Measurements from ENCODE around the gene HEPHL1.
A peak's percentile ranks its signal among the peaks of the same experiment; 100 is the strongest.

The HEPHL1 gene

DNA sequence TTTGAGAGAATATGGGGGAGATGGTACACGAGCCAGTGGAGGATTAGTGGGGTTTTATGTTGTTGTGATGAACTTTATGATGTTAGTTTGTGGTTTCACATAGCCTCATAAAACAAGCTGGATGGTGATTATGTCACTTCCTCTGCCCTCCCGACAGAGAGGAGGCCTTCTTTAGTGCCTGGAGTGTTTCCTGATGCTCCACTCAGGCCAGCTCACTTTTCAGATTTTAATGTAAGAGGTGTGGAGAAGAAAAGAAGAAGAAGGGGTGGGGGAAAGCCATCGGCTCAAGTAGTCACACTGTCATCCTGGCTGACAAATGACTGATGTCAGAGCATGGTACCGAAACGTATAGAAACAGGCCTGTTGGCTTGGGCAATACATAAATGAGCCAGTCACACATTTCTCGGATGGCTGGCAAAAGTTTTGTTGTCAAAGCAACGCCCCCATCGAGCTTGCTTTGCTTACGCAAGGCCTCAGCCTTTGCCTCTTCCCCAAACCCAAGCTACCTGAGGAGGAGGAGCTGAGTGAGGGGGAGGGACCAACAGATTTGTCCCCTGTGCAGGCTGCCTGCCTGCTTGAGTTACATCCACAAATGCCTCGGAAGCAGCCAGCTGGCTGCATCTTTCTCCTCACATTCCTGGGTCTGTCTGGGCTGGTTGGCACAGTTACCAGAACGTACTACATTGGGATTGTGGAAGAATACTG is at the start of gene HEPHL1:
HEPHL1 (plus strand) TSS at position 578 of the 705 bp plus-strand sequence; CDS start at position 593, 15 bp downstream.
- no peak for DNase-seq

DNA sequence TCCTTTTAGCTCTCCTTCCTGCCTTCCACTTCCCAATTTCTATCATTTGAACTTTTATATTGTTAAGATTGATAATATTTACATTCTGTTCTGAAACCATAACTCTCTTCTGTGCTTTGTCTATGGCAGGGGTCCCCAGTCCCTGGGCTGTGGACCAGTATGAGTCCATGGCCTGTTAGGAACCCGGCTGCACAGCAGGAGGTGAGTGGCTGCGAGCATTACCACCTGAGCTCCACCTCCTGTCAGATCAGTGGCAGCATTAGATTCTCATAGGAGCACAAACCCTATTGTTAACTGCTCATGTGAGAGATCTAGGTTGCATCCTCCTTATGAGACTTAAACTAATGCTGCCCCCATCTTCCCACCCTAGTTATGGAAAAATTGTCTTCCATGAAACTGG is 48.4 kb upstream of the HEPHL1 start:
- peak; percentile 55 for DNase-seq

DNA sequence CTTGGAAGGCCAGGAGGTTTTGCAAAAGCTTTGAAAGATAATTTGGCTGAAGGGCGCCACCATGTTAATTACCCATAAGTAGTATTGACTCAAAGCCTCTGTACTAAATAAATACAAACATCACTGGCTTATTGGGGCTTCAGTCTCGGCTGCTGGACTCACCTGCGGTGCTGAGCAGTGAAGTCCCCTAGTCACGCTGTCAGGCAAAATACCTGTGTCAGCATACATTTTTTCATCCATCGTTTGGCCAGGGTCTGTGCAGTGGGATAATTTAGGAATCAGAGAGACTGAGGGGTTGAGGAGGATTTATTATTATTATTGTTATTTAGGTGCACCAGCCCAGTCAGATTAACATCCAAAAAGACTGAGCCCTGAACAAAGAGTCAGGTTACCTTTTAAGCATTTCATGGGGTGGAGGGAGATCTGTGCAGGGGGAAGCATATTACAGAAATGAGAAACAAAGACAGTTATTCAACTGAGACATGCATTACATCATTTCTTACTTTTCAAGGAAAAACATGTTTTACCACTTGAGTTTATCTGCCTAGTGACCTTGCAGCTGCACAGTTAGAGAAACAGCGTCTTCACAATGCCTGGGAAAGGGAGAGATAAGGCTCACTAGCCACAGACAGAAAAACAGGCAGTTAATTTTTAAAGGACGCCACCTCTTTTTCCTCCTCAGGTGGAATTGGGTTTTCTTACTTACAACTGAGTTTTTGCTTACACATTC is 47.7 kb upstream of the HEPHL1 start:
- DNase-seq: peak; percentile 95

DNA sequence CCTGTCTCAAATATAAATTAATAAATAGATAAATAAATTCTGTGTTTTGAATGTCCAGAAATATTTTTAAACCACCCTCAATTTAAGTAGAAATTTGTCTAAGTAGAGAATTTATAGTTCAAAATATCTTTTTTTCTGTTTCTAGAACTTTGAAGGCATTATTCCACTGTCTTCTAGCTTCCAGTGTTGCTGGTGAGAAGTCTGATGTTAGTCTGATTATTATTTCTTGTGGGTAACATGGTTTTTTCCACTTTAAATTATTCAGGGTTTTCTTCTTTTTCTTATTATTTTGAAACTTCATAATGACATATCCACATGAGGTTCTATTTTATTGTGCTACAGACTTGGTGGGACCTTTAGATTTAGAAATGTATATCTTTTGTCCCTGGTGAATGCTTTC is 46.4 kb upstream of the HEPHL1 start:
- DNase-seq: peak; percentile 57

GRCh38 chr11:93976577-93977254 is 44.4 kb upstream of the HEPHL1 start:
- DNase-seq: peak; percentile 58

DNA sequence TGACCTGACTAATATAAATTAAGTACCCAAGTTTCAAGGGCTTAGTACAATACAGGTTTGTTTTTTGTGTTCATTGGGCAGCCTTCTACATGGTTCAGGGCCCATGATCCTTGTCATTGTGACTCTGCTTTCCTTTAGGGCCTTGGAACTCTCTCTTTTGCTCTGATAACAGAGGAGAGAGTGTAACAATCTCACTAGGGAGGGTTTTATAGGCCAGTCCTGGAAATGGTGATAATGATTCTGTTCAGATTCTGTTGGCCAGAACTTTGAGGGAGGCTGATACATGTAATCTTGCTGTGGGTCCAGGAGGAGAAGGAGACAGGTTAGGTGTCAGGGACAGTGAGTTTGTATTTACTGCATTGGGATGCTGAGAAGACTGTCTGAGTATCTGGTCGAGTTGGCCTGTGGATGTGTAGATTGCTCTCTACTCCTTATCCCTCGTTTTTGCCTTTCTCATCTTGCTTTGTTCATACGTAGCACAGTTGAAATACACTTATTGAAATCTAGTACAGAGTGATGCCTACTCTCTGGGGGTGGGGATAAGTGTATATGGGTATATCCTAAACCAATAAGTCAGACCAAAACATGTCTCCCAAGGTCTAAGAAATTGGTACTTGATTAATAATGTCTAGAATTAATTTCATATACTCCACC is 37.5 kb upstream of the HEPHL1 start:
- DNase-seq: peak; percentile 55

DNA sequence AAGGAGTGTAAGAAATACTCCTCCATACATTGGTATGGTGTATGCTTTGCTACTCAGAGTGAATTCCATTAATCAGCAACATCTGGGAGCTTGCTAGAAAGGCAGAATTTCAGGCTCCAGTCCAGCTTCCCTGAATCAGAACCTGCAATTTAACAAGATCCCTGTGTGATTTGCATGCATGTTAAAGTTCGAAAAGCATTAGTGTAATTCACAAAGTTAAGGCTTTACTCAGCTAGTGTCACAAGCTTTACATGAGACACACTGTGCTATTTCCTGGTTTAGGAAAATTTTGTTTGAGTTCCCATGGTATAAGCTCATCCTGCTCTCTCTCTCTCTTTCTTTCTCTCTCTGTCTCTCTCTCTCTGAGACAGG is 37.0 kb upstream of the HEPHL1 start:
- no peak for DNase-seq

GRCh38 chr11:93984936-93985335 is 36.2 kb upstream of the HEPHL1 start:
- DNase-seq: peak; percentile 53

DNA sequence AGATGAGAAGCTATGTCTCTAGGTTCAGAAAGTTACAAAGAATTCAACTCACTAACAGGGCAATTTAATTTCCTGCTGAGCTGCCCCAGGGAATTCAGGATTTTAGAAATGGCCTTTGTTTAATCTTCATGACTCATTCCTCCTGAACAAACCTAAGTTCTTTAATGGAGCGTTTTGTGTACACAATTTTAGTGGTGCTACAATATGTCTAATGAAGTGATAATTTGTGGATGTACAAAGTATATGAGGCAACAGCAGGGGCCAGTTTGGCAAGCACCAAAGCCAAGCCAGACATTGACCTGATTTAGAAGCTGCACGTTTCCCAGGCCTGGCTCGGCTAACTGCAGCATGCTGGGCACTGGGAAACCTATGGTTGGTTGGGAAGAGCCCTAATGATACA is 34.4 kb upstream of the HEPHL1 start:
- no peak for DNase-seq

DNA sequence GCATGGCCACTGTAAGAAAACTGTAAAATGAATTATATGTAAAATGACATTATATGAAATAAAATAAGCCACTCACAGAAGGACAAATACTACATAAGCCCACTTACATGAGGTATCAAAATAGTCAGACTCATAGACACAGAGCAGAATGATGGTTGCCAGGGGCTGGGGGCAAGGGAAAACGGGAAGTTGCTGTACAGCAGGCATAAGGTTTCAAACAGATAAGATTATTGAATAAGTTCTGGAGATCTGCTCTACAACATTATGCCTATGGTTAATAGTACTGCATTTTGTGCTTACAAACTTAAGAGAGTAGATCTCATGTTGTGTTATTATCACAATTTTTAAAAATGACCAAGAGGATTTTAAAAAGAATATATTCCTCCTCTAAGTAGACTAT is 32.7 kb upstream of the HEPHL1 start:
- peak; percentile 94 for DNase-seq

DNA sequence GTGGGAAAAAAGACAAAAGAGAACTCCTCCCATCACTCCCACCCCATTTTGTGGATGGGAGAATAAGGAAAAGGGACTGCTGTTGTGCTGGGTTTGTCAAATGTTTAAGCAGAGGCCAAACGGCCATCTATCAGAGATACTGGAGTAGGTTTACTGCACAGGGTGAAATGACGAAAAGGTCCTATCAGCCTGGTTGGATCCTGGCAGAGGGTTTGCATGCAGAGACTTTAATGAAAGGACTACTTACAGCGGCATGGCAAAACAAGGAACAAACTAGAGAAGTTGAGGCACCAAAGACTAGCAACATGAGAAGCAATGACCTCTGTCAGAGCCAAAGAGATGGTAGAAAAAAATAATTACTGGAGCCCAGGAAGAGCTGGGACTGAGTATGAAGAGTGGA is 32.2 kb upstream of the HEPHL1 start:
- DNase-seq: peak; percentile 82

- DNase-seq: peak; percentile 34
These were observed 27.4 kb upstream of the HEPHL1 start for GRCh38 chr11:93993747-93994146.

DNA sequence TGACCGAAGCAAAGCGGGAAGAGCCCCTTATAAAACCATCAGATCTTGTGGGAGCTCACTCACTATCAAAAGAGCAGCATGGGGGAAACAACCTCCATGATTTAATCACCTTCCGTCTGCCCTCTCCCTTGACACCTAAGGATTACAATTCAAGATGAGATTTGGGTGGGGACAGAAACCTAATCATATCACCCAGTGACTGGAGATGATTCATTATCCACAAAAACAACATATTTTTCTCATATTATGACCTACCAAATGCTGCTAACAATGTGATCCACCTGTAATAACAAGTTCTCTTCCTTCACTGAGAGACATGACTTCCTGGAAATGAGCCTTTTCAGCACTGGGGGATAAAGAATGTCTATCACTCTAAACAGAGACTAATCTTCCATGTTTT is 23.4 kb upstream of the HEPHL1 start:
- DNase-seq: no peak

DNA sequence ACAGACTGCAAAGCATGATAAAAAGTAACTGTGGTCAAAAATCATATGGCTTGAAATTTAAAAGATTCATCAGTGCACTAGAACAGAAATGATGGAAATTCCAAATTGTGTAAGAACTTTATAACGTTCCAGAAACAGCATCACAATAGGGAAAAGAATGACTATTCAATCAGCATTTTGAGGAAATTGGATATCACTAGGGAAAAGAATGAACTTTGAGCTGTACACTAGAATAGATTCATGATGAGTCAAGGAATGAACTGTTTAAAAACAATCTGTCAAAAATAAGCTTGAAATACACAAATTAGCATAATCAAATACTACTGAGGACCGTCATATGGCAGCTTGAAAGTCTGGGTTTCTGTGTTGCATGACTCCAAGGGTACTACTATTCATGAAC is 20.5 kb upstream of the HEPHL1 start:
- DNase-seq: no peak

DNA sequence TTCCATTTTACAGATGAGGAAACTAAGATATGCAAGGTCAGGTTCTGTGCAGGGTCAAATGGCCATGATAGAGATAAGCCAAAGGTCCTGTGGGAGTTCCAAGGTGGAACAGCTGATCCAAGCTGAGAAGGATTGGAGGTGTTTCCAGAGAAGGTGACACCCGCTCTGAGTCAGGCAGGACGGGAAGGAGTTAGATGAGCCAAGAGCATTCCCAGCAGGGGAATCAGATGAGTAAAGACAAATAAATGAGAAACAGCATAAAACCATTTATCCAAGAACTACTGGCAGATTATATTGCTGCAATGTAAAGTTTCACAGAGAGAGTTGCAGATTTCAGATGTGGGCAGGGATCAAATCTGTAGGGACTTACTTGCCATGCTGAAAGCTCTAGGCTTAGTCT is 18.9 kb upstream of the HEPHL1 start:
- no peak for DNase-seq

DNA sequence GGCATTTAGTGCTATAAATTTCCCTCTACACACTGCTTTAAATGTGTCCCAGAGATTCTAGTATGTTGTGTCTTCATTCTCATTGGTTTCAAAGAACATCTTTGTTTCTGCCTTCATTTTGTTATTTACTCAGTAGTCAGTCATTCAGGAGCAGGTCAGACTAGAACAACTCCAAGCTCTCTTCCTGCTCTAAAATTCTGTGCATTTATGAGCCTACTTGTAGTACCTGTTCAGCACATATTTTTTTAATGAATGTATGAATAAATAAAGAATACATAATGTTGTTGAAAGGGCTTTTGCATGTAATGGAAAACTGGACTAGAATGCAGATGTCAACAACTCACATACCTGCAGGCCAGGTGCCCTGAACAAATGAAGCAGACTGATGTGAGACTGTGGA is 13.7 kb upstream of the HEPHL1 start:
- DNase-seq: no peak

DNA sequence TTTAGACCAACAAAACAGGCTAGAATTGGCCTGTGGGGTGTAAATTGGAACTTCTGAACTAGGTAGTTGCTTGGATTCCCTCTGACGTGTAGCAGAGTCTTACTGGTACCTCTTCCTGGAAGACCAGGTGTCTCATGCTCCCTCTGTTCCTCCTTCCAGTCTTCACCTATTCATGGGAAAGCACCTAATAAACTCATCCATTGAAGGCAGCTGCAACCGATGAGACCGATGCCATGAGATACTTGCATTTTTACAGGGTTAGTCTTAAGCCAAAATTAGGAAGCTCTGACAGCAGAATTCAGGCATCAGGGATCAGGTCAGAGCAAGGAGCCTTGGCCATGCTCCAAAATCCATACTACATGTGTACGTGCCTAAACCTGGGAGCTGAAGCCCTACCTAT is 13.2 kb upstream of the HEPHL1 start:
- DNase-seq: no peak

GRCh38 chr11:94010136-94010535 is 11.0 kb upstream of the HEPHL1 start:
- DNase-seq: no peak

GRCh38 chr11:94011478-94011877 is 9.7 kb upstream of the HEPHL1 start:
- DNase-seq: no peak

DNA sequence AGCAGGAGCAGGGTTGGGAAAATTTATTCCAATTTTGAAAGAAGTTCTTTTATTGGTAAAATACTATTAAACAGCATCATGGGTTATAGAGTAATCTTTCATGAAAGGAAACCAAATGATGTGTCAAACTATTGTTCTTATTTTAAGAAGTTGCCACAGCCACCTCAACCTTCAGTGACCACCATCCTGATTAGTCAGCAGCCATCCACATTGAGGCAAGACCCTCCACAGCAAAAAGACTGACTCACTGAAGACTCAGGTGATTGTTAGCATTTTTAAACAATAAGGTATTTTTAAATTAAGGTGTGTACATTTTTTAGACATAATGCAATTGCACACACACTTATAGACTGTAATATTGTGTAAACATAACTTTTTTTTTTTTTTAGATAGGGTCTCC is 3.7 kb upstream of the HEPHL1 start:
- DNase-seq: no peak

DNA sequence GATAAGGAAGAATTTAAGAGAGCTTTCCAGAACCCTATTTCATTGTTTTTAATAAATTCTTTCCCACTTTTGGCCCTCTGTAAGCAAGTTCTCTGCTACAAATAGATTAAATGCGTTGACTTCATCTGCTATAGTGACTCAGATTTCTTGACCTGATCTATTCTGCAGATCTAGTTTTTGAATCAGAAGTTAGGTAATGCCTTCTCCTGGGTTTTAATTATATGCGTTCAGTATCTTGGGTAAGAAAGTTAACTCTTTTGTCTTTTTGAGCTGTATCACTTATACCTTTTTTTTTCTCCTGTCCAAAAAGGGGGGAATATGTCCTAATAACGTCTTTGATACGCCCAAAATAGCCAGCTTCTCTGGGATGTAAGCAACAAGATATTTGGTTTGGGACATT is 2.4 kb upstream of the HEPHL1 start:
- no peak for DNase-seq

GRCh38 chr11:94023856-94024255 is 2.7 kb downstream of the HEPHL1 start:
- peak; percentile 32 for DNase-seq

DNA sequence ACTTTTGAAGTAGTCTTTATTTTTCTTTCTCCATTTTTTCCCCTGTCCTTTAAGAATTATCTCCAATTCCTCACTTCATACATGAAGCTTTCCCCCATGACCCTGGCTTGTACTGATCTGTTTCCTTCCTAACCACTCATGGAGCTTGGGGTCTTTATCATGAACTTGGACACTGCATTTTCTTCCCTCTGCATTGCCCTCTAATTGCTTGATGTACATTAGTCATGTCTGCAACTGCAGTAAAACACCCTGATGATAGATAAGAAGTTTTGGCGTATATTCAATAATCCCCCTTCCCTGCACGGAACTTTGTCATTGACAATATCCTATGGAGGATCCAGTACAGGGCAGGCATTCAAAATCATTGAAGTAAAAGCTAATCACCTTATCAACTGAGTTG is 3.4 kb downstream of the HEPHL1 start:
- peak; percentile 41 for DNase-seq
